Endodermal cell (in vitro differentiated cells): Measurements from ENCODE around the gene PADI4. TPM values are rescaled to one million over a fixed set of nuclear protein-coding genes. Genes with fewer than 3 reads are reported as not detected.

Source experiments
- DNase-seq: peaks from one replicate; pipeline ENCODE4 v3.0.0-alpha.2; 2017
- H3K27ac ChIP-seq: 2 replicates; pipeline ENCODE4 v1.5.1; 2013; ENCODE audit warnings: mild to moderate bottlenecking, low read depth, low read length, moderate library complexity
- H3K27me3 ChIP-seq: 2 replicates; pipeline ENCODE4 v1.6.1; 2013; ENCODE audit warnings: mild to moderate bottlenecking, low read length, moderate library complexity; ENCODE audit not compliant: insufficient read depth, control insufficient read depth, poor library complexity, severe bottlenecking
- H3K36me3 ChIP-seq: 2 replicates; pipeline ENCODE4 v1.7.0; 2013; ENCODE audit warnings: mild to moderate bottlenecking, low read length, moderate library complexity; ENCODE audit not compliant: control insufficient read depth, insufficient read depth
- H3K4me1 ChIP-seq: one replicate; pipeline ENCODE4 v1.7.0; 2013; ENCODE audit warnings: low read length; ENCODE audit not compliant: control insufficient read depth, insufficient read depth
- H3K4me3 ChIP-seq: 2 replicates; pipeline ENCODE4 v1.5.1; 2013; ENCODE audit warnings: mild to moderate bottlenecking, low read length, moderate library complexity
- H3K9ac ChIP-seq: 2 replicates; pipeline ENCODE4 v1.6.1; 2013; ENCODE audit warnings: mild to moderate bottlenecking, low read length, moderate library complexity; ENCODE audit not compliant: poor library complexity, severe bottlenecking; ENCODE audit errors: extremely low read depth
- H3K9me3 ChIP-seq: 2 replicates; pipeline ENCODE4 v1.6.1; 2013; ENCODE audit warnings: mild to moderate bottlenecking, low read length, moderate library complexity; ENCODE audit not compliant: control insufficient read depth
- H3K27ac Mint-ChIP-seq: 2 replicates; pipeline ENCODE4 v1.8.0; 2020; ENCODE audit warnings: mixed read lengths
- H3K27me3 Mint-ChIP-seq: 2 replicates; pipeline ENCODE4 v1.8.0; 2021; ENCODE audit warnings: mild to moderate bottlenecking, mixed read lengths; ENCODE audit not compliant: insufficient read depth
- H3K36me3 Mint-ChIP-seq: 2 replicates; pipeline ENCODE4 v1.8.0; 2020; ENCODE audit warnings: low read depth, mixed read lengths
- H3K4me1 Mint-ChIP-seq: 2 replicates; pipeline ENCODE4 v1.8.0; 2020; ENCODE audit warnings: mixed read lengths
- H3K4me3 Mint-ChIP-seq: 2 replicates; pipeline ENCODE4 v1.8.0; 2020; ENCODE audit warnings: mild to moderate bottlenecking, moderate library complexity, mixed read lengths
- H3K9me3 Mint-ChIP-seq: 2 replicates; pipeline ENCODE4 v1.8.0; 2020; ENCODE audit warnings: mild to moderate bottlenecking, mixed read lengths
- WGBS, 2 experiments: methylation state at CpG; one replicate each; pipeline versions ENCODE4 v1.1.5 to v1.1.7; 2013; ENCODE audit warnings: missing lambda C conversion rate in 2 of 2, mixed read lengths in 1 of 2; ENCODE audit not compliant: insufficient coverage in 1 of 2, insufficient read length in 1 of 2; 5-methylcytosine and 5-hydroxymethylcytosine counted together
- total RNA-seq, 2 donors: library from RNA; stranded (reverse); fragmentation: NEBNext Ultra II Directional in 1 of 2; extraction: Animal tissue kit (Norgen Biotek cat#: 25700) in 1 of 2; gene quantifications; 2 replicates in 1 of 2; 3 replicates in 1 of 2; pipeline ENCODE4 v1.2.1, GENCODE V29; 2021
- TF ChIP-seq, protein P1 (sequence below): fragments of 200-600 bp; sonication (generic); conservative IDR thresholded peaks from 2 replicates; pipeline ENCODE4 v1.5.0; 2021; ENCODE audit warnings: antibody characterized with exemption, mild to moderate bottlenecking

The PADI4 gene
- total RNA-seq, 2 donors from 2014 or later: not detected

DNA sequence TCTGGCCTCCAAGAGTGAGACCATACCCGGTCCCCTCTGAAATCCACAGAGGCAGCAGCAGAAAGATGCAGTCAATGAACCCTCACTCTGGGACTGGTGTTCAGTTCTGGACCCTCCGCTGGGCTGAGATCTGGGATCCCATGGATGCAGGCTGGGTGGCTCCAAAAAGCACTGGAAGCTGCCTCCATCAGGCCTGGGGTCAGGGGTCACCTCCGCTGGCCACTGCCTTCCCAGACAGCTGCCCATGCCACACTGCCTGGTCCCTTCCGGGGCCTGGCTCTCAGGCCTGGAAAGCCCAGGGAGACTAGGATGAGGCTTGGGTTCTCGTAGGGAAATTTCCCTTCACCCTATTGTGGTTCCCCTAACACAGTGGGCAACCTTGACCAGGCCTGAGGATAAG, 21.4 kb upstream of the PADI4 start:
- no peaks in the 10 kb centered on the region for H3K4me1 ChIP-seq
- H3K9me3 ChIP-seq: no peaks in the 10 kb centered on the region
- H3K4me3 Mint-ChIP-seq: no peak overlapping the region
- no peak overlapping the region for H3K27ac ChIP-seq
- no peaks in the 10 kb centered on the region for H3K27me3 ChIP-seq
- no peaks in the 10 kb centered on the region for H3K4me1 Mint-ChIP-seq
- no peaks in the 10 kb centered on the region for H3K36me3 Mint-ChIP-seq
- no peaks in the 10 kb centered on the region for H3K9me3 Mint-ChIP-seq
- no peak overlapping the region for H3K4me3 ChIP-seq
- 82 to 94% methylated on average over 5 of the region's 5 CpGs for WGBS, 2 experiments
- H3K9ac ChIP-seq: no peak overlapping the region
- no peak overlapping the region for H3K27ac Mint-ChIP-seq
- H3K27me3 Mint-ChIP-seq: peaks cover 3% of the 10 kb centered on the region
- H3K36me3 ChIP-seq: no peaks in the 10 kb centered on the region
- TF ChIP-seq, protein P1, sequence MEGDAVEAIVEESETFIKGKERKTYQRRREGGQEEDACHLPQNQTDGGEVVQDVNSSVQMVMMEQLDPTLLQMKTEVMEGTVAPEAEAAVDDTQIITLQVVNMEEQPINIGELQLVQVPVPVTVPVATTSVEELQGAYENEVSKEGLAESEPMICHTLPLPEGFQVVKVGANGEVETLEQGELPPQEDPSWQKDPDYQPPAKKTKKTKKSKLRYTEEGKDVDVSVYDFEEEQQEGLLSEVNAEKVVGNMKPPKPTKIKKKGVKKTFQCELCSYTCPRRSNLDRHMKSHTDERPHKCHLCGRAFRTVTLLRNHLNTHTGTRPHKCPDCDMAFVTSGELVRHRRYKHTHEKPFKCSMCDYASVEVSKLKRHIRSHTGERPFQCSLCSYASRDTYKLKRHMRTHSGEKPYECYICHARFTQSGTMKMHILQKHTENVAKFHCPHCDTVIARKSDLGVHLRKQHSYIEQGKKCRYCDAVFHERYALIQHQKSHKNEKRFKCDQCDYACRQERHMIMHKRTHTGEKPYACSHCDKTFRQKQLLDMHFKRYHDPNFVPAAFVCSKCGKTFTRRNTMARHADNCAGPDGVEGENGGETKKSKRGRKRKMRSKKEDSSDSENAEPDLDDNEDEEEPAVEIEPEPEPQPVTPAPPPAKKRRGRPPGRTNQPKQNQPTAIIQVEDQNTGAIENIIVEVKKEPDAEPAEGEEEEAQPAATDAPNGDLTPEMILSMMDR: no peak
- no peak for DNase-seq

DNA sequence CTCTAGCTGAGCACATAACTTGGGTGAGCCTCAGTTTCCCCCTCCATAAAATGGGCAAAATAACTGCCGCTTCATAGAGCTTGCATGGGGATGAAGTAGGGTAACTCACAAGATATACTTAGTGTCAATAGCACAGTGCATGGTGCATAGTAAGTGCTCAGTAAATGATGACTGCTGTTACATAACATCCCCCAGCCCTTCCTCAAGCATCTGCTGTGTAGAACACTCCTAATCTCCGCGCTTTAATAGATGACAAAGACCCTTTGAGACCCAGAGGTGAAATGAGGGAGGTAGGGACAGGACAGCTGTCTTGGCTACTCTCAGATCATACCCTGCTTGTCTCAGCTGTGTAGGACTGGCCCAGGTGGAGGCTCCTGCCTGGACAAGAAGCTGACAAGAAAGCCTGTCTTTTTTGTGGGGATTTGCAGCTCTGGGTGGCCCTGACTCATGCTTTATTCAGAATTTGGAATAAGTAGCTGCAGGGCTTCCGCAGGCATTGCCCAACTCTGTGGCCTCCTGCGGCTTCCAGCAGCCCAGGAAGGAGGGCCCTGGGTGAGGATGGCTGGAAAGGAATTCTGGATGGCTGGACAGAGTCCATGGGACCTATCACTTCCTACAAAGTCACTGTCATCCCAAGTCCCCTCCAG, 20.7 kb upstream of the PADI4 start:
- no peaks in the 10 kb centered on the region for H3K4me1 ChIP-seq
- H3K27me3 ChIP-seq: no peaks in the 10 kb centered on the region
- DNase-seq: no peak
- no peaks in the 10 kb centered on the region for H3K36me3 Mint-ChIP-seq
- no peak overlapping the region for H3K27ac Mint-ChIP-seq
- no peaks in the 10 kb centered on the region for H3K9me3 ChIP-seq
- no peaks in the 10 kb centered on the region for H3K36me3 ChIP-seq
- no peak overlapping the region for H3K27ac ChIP-seq
- H3K4me3 Mint-ChIP-seq: no peak overlapping the region
- H3K4me1 Mint-ChIP-seq: no peaks in the 10 kb centered on the region
- H3K4me3 ChIP-seq: no peak overlapping the region
- H3K9me3 Mint-ChIP-seq: no peaks in the 10 kb centered on the region
- no peak overlapping the region for H3K9ac ChIP-seq
- peaks cover 3% of the 10 kb centered on the region for H3K27me3 Mint-ChIP-seq
- WGBS, 2 experiments: 80 to 87% methylated on average over 2 to 5 of the region's 5 CpGs
- TF ChIP-seq, protein P1: no peak

DNA sequence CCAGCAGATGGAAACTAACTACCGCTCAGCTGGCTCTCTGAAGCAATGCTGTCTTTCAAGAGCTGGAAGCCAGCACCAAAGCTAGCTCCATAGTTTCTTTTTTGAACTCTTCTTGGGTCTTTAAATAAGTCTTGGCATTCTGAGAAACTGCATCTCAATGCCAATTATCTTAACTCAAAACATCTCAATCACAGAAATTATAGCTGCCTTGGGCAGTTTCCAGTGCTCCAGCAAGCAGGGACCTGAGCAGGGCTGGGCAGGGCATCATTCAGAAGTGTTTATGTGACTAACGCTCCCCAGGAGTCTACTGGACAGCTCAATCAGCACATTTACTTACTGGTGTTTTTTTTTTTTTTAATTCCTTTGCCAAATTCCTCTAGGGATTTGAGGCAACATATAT, 18.3 kb upstream of the PADI4 start:
- Histone ChIP-seq H3K27me3 (no peaks in the 10 kb centered on the region), H3K4me1 (no peaks in the 10 kb centered on the region), H3K4me3 (no peak overlapping the region), H3K9me3 (no peaks in the 10 kb centered on the region), H3K27ac (no peak overlapping the region), H3K36me3 (no peaks in the 10 kb centered on the region), H3K9ac (no peak overlapping the region)
- WGBS, 2 experiments: 71 to 84% methylated on average over 1 to 2 of the region's 2 CpGs
- no peaks in the 10 kb centered on the region for H3K36me3 Mint-ChIP-seq
- no peaks in the 10 kb centered on the region for H3K4me1 Mint-ChIP-seq
- no peak for DNase-seq
- H3K27me3 Mint-ChIP-seq: peaks cover 3% of the 10 kb centered on the region
- no peaks in the 10 kb centered on the region for H3K9me3 Mint-ChIP-seq
- TF ChIP-seq, protein P1: no peak
- no peak overlapping the region for H3K27ac Mint-ChIP-seq
- no peak overlapping the region for H3K4me3 Mint-ChIP-seq
